Posterior vena cava (tissue), 2 donors: ENCODE data around the gene DPP6. TPM values are rescaled to one million over a fixed set of nuclear protein-coding genes. Genes with fewer than 3 reads are reported as not detected.

ENCODE experiments used
- DNase-seq: peaks from one replicate; pipeline ENCODE4 v3.0.0-alpha.2; 2020; ENCODE audit warnings: low spot score
- intact Hi-C, 2 donors: fragments of 100-400 bp; cut with DNase I; formaldehyde crosslinking; loops; one replicate each; pipeline versions ENCODE4 v1.14.1 to v1.14.2; 2022 to 2023
- total RNA-seq, 2 donors: library from RNA; stranded (reverse); fragmentation: NEBNext Ultra II Directional; extraction: Animal tissue kit (Norgen Biotek cat#: 25700); gene quantifications; one replicate each; pipeline ENCODE4 v1.2.1, GENCODE V29; 2021
- donor health status: DM: yes; HTN: yes; CAD: no.
- donor health status: DM: yes; HTN: yes; CAD: no.

DPP6 gene
- total RNA-seq, 2 donors from 2014 or later, result 0.10 to 1.2 TPM

- intact Hi-C loops, result no loop called here
- DNase-seq, result no peak
These were observed 430.7 kb downstream of the DPP6 start for GRCh38 chr7:154482863-154483262.

- intact Hi-C loops, result no loop called here
- no peak for DNase-seq
These were observed 432.2 kb downstream of the DPP6 start for GRCh38 chr7:154484406-154484805.

- intact Hi-C loops, result loop anchor here in 1 of 2 donors (5.0 kb wide), 1 partner anchor 227 kb away; no protein-coding TSS in a partner anchor
- no peak for DNase-seq
These were observed 432.7 kb downstream of the DPP6 start for GRCh38 chr7:154484943-154485342.

GRCh38 chr7:154489897-154490296, 437.7 kb downstream of the DPP6 start:
- intact Hi-C loops, result loop anchor here in 1 of 2 donors (5.0 kb wide), 1 partner anchor 222 kb away; no protein-coding TSS in a partner anchor

GRCh38 chr7:154493594-154493993, 441.4 kb downstream of the DPP6 start:
- intact Hi-C loops, result no loop called here

More at GRCh38 chr7:154489897-154490296, 437.7 kb downstream of the DPP6 start:
- no peak for DNase-seq

GRCh38 chr7:154497751-154498150, 445.6 kb downstream of the DPP6 start:
- no peak for DNase-seq
- intact Hi-C loops, result no loop called here

More at GRCh38 chr7:154493594-154493993, 441.4 kb downstream of the DPP6 start:
- DNase-seq, result no peak

GRCh38 chr7:154503962-154504550, 451.9 kb downstream of the DPP6 start:
- no peak for DNase-seq
- intact Hi-C loops, result no loop called here

- DNase-seq, result no peak
- intact Hi-C loops, result no loop called here
These were observed 452.7 kb downstream of the DPP6 start for GRCh38 chr7:154504918-154505317.

GRCh38 chr7:154505362-154505761, 453.2 kb downstream of the DPP6 start:
- intact Hi-C loops, result no loop called here
- DNase-seq, result no peak

- no peak for DNase-seq
- intact Hi-C loops, result no loop called here
These were observed 457.0 kb downstream of the DPP6 start for GRCh38 chr7:154509192-154509591.

- intact Hi-C loops, result no loop called here
- DNase-seq, result no peak
These were observed 460.1 kb downstream of the DPP6 start for GRCh38 chr7:154512121-154512833.

GRCh38 chr7:154517768-154518167, 465.6 kb downstream of the DPP6 start:
- intact Hi-C loops, result no loop called here
- no peak for DNase-seq

GRCh38 chr7:154519229-154519628, 467.0 kb downstream of the DPP6 start:
- no peak for DNase-seq
- intact Hi-C loops, result no loop called here

- intact Hi-C loops, result no loop called here
- no peak for DNase-seq
These were observed 477.9 kb downstream of the DPP6 start for GRCh38 chr7:154530136-154530535.

GRCh38 chr7:154532771-154533170, 480.6 kb downstream of the DPP6 start:
- intact Hi-C loops, result no loop called here
- DNase-seq, result no peak

GRCh38 chr7:154540596-154540995, 488.4 kb downstream of the DPP6 start:
- DNase-seq, result no peak
- intact Hi-C loops, result no loop called here

- no peak for DNase-seq
- intact Hi-C loops, result no loop called here
These were observed 489.4 kb downstream of the DPP6 start for GRCh38 chr7:154541606-154542005.

GRCh38 chr7:154546946-154547587, 494.9 kb downstream of the DPP6 start:
- intact Hi-C loops, result no loop called here
- DNase-seq, result no peak

- DNase-seq, result no peak
- intact Hi-C loops, result no loop called here
These were observed 501.6 kb downstream of the DPP6 start for GRCh38 chr7:154553711-154554265.

GRCh38 chr7:154559454-154559853, 507.3 kb downstream of the DPP6 start:
- no peak for DNase-seq
- intact Hi-C loops, result no loop called here
